ENCODE results near the gene FAM81A. TPM values are rescaled to one million over a fixed set of nuclear protein-coding genes. Genes with fewer than 3 reads are reported as not detected.

The FAM81A gene
- polyA plus RNA-seq, 1 donor (not counting 4 experiments of a cell fraction or from before 2014, with no cell fraction given), result 0.84 TPM

- no peak for DNase-seq (ENCODE audit: low read depth, low spot score)
- Histone ChIP-seq H3K27ac (ENCODE audit: control insufficient read depth, insufficient read depth, low read length) (no peak overlapping the region), H3K9ac (ENCODE audit: control insufficient read depth, extremely low read depth, insufficient read depth, low read length) (no peak overlapping the region), H3K4me2 (ENCODE audit: control insufficient read depth, extremely low read depth, insufficient read depth, low read depth, low read length) (no peak overlapping the region), H3K4me1 (ENCODE audit: control insufficient read depth, extremely low read depth, insufficient read depth, low read length) (no peaks in the 10 kb centered on the region), H4K20me1 (ENCODE audit: control insufficient read depth, extremely low read depth, insufficient read depth, low read length) (no peaks in the 10 kb centered on the region), H3K79me2 (ENCODE audit: control insufficient read depth, insufficient read depth, low read length) (no peaks in the 10 kb centered on the region), H3K9me1 (ENCODE audit: control insufficient read depth, extremely low read depth, insufficient read depth, low read length) (no peaks in the 10 kb centered on the region), H3K9me3 (ENCODE audit: control insufficient read depth, low read depth, low read length) (no peaks in the 10 kb centered on the region), H3K27me3 (ENCODE audit: control insufficient read depth, extremely low read depth, insufficient read depth, low read length) (no peaks in the 10 kb centered on the region), H3K36me3 (ENCODE audit: control insufficient read depth in 2 of 2, extremely low read depth in 1 of 2, insufficient read depth in 2 of 2, low read length in 2 of 2) (no peaks in the 10 kb centered on the region), H2AFZ (ENCODE audit: control insufficient read depth, low read length) (no peak overlapping the region), H3K4me3 (ENCODE audit: control insufficient read depth in 2 of 3, extremely low read depth in 1 of 3, insufficient read depth in 2 of 3, low read depth in 1 of 3, low read length in 3 of 3) (no peak overlapping the region)
- TF ChIP-seq, protein P1, sequence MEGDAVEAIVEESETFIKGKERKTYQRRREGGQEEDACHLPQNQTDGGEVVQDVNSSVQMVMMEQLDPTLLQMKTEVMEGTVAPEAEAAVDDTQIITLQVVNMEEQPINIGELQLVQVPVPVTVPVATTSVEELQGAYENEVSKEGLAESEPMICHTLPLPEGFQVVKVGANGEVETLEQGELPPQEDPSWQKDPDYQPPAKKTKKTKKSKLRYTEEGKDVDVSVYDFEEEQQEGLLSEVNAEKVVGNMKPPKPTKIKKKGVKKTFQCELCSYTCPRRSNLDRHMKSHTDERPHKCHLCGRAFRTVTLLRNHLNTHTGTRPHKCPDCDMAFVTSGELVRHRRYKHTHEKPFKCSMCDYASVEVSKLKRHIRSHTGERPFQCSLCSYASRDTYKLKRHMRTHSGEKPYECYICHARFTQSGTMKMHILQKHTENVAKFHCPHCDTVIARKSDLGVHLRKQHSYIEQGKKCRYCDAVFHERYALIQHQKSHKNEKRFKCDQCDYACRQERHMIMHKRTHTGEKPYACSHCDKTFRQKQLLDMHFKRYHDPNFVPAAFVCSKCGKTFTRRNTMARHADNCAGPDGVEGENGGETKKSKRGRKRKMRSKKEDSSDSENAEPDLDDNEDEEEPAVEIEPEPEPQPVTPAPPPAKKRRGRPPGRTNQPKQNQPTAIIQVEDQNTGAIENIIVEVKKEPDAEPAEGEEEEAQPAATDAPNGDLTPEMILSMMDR (optimal IDR thresholded peaks at IDR 0.05 in 1 of 3, IDR thresholded peaks at IDR 0.05 in 1 of 3, conservative IDR thresholded peaks at IDR 0.05 in 1 of 3; ENCODE audit: extremely low read depth in 1 of 3, insufficient read depth in 2 of 3, low read length in 3 of 3), result no peak
- TF ChIP-seq EZH2 (IDR thresholded peaks at IDR 0.05; ENCODE audit: low read length), result no peak
- dilution Hi-C loops (cut with MboI; ENCODE audit: extremely low pct_ligation_motif_present, low sequenced_read_pairs), result no loop called here
- FAIRE-seq, result no peak
These were observed 93.2 kb downstream of the FAM81A start for GRCh38 chr15:59531066-59531675.

GRCh38 chr15:59532770-59533379, 94.9 kb downstream of the FAM81A start:
- Histone ChIP-seq H3K9me3 (ENCODE audit: control insufficient read depth, low read depth, low read length) (no peaks in the 10 kb centered on the region), H3K27ac (ENCODE audit: control insufficient read depth, insufficient read depth, low read length) (no peak overlapping the region), H3K4me2 (ENCODE audit: control insufficient read depth, extremely low read depth, insufficient read depth, low read depth, low read length) (no peak overlapping the region), H3K9ac (ENCODE audit: control insufficient read depth, extremely low read depth, insufficient read depth, low read length) (no peak overlapping the region), H3K79me2 (ENCODE audit: control insufficient read depth, insufficient read depth, low read length) (no peaks in the 10 kb centered on the region), H4K20me1 (ENCODE audit: control insufficient read depth, extremely low read depth, insufficient read depth, low read length) (no peaks in the 10 kb centered on the region), H3K4me1 (ENCODE audit: control insufficient read depth, extremely low read depth, insufficient read depth, low read length) (no peaks in the 10 kb centered on the region), H3K36me3 (ENCODE audit: control insufficient read depth in 2 of 2, extremely low read depth in 1 of 2, insufficient read depth in 2 of 2, low read length in 2 of 2) (no peaks in the 10 kb centered on the region), H2AFZ (ENCODE audit: control insufficient read depth, low read length) (no peak overlapping the region), H3K9me1 (ENCODE audit: control insufficient read depth, extremely low read depth, insufficient read depth, low read length) (no peaks in the 10 kb centered on the region), H3K27me3 (ENCODE audit: control insufficient read depth, extremely low read depth, insufficient read depth, low read length) (no peaks in the 10 kb centered on the region), H3K4me3 (ENCODE audit: control insufficient read depth in 2 of 3, extremely low read depth in 1 of 3, insufficient read depth in 2 of 3, low read depth in 1 of 3, low read length in 3 of 3) (no peak overlapping the region)
- FAIRE-seq, result peak; percentile 26
- dilution Hi-C loops (cut with MboI; ENCODE audit: extremely low pct_ligation_motif_present, low sequenced_read_pairs), result no loop called here
- no peak for DNase-seq (ENCODE audit: low read depth, low spot score)
- TF ChIP-seq, protein P1 (optimal IDR thresholded peaks at IDR 0.05 in 1 of 3, IDR thresholded peaks at IDR 0.05 in 1 of 3, conservative IDR thresholded peaks at IDR 0.05 in 1 of 3; ENCODE audit: extremely low read depth in 1 of 3, insufficient read depth in 2 of 3, low read length in 3 of 3), result peak; percentile 55 to 72 (median 62)
- TF ChIP-seq EZH2 (IDR thresholded peaks at IDR 0.05; ENCODE audit: low read length), result no peak
